HG02840 (cell line): ENCODE data around the gene DOCK1.
"Not testable (repeated sequence)": the region's sequence is repeated elsewhere in the genome, so short reads cannot be mapped to it uniquely, and the experiment has no call there.

Experiments
- ATAC-seq: cut with Tn5 transposase; IDR thresholded peaks from one replicate; pipeline ENCODE4 v1.9.1; 2021; ENCODE audit warnings: mild to moderate bottlenecking, moderate library complexity, moderate number of reproducible peaks; ENCODE audit not compliant: unreplicated experiment, low FRiP score

The DOCK1 gene

GRCh38 chr10:127291329-127291728, 386.1 kb downstream of the DOCK1 start:
- ATAC-seq = no peak

- ATAC-seq = no peak
Measured at GRCh38 chr10:127292888-127293287, 387.7 kb downstream of the DOCK1 start.

DNA sequence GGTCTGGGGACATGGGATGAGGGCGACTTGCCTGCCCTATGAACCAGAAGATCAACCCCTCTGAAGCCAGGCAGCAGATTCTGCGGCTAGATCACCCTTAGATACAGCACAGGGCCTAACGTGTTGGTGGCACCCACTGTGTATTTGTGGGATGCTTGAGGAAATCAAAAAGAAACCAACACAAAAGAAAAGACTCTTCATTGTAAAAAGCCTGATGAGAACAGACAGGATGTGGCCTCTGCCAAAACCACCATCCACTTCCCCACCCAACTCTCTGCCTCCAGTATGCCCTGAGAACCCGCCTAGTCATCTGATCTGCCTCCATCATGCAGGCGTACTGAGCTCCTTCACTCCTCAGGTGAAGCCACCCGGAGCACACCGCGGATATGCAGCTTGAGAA, 388.4 kb downstream of the DOCK1 start:
- no peak for ATAC-seq

DNA sequence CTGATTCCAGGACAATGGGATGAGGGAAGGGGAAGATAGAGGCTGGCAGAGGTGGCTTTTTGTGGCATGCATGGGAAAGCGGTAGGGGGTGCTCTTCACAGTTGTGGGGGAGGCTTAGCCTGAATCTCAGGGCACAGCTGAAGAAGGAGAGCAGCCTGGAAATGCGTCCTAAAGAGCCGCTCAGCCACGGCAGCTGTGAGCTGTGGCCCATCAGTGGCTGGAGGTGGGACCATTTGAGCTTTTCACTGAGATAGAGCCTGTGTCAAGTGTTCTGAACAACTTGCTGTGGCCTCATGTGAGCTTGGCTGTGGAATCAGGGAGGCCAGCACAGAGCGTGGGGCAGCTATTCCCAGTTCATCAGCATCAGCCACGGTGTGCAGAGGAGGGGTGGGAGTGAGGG, 391.5 kb downstream of the DOCK1 start:
- no peak for ATAC-seq

DNA sequence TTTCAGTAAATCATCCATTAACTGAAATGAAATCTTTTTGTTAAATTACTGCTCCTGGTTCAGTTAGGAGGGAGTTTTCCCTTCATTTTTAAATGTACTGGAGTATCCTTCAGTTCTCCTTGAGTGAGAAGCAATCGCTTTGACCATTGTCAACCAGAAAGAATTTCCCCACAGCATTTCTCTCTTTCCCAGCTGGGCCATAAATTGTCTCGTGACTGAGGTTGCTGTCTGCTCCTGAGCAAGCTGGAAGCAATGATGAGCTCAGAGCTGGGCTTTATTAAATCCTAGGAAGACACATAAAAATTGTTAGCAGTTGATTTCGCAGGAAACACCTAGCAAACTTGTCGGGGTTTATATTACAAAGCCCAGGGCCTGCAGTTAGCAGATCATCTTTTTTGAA, 393.2 kb downstream of the DOCK1 start:
- no peak for ATAC-seq

- not testable (repeated sequence) for ATAC-seq
Measured at GRCh38 chr10:127299192-127299591, 394.0 kb downstream of the DOCK1 start.

GRCh38 chr10:127299956-127300689, 394.9 kb downstream of the DOCK1 start:
- no peak for ATAC-seq

DNA sequence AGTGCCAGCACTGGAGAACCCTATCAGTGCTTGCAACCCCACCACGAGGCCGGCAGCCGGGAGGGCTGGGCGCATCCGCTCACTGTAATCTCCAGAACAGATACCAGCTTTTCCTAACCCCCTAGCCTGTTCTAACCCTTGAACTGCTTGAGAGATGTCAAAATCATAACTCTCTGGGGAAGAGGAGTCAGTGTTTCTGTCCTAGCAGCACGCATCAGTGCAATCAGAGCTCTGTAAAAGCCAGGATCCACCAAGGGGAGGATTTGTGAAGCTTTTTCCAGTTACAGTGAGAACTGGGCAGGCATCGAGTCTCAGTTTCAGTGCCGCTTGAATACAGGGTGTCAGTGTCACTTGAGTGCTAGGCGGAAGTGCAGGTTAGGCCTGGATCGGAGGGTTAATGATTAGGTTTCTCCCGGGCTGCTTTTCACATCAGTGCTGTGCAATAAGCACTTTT, 395.7 kb downstream of the DOCK1 start:
- no peak for ATAC-seq

DNA sequence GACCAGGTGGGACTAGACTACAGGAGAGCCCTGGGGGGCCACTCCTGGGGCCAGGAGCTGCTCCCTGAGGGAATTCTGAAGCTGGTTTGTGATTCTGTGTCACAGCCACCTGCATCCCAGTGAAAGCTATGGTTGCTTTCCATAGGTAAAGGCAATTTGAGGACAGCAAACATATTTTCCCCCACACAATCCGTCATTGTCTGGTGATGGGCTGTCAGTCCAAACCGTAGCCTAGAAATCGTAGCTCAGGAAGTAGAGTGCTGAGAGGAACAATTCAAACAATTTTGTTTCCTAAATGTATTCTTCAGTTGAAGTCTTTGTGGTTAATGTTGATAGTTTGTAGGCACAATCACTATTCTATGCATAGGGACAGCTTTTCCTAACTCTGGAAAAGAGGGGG, 397.1 kb downstream of the DOCK1 start:
- ATAC-seq = no peak

DNA sequence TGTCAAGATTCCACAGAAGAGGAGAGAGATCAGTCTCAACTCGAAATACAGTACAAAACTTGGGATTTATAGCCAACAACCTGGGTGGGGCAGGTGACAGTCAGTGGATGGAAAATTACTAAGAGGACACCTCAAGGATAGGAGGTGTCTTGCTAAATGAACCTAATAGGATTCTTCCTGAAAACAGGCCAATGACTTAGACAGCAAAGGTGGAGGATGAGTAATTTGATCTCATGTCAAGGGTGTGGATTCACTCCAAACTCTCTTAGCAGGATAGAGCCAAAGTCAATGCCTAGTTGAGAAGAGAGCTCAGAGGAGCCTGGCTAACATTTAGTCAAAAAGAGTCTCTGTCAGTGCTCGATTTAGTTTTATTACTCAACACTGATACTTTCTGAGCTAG, 397.9 kb downstream of the DOCK1 start:
- no peak for ATAC-seq

DNA sequence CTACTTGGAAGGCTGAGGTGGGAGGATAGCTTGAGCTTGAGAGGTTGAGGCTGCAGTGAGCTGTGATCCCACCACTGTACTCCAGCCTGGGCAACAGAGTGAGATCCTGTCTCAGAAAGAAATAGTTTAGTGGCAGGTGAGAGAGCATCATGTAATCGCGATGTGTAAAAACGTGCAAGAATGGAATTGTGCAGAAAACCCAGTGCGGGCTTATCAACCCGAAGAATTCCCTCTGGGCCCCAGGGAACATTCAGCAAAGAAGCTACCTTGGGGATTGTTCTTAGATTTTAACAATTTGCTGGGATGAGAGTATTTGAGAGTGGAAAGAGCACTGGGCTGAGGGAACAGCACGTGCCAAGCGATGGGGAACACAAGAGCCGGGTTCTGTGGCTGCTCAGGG, 398.5 kb downstream of the DOCK1 start:
- no peak for ATAC-seq

DNA sequence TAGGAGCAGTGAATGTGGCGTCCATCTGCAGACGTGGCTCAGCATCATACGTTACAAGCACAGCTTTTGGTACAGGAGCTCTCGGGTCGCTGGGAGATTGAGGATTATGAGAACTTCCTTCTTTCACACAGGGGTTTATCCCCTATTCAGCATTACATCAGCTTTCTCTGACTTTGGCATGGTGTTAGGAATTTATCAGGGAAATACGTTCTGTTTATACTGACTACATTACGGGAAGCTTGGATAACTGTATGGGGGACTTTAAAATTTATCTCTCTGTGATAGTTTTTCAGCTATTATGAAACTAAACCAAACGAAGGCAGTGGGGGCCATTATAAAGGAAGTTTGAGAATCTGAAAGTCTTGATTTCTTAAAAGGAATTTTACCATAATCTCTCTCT, 401.3 kb downstream of the DOCK1 start:
- no peak for ATAC-seq

- no peak for ATAC-seq
Measured at GRCh38 chr10:127307338-127307737, 402.1 kb downstream of the DOCK1 start.

GRCh38 chr10:127308031-127308430, 402.8 kb downstream of the DOCK1 start:
- no peak for ATAC-seq

DNA sequence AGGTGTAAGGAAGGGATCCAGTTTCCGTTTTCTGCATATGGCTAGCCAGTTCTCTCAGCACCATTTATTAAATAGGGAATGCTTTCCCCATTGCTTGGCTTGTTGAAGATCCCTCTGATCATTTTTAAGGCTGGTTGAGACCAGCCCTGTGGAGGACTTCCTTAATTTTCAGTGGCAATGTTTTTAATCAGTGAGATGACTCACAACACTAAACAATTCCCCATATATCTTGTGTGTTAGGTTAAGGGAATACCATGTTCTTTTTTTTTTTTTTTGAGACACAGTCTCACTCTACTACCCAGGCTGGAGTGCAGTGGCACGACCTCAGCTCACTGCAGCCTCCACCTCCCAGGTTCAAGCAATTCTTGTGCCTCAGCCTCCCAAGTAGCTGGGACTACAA, 404.4 kb downstream of the DOCK1 start:
- ATAC-seq = not testable (repeated sequence)

- no peak for ATAC-seq
Measured at GRCh38 chr10:127310430-127310829, 405.2 kb downstream of the DOCK1 start.

GRCh38 chr10:127310923-127311322, 405.7 kb downstream of the DOCK1 start:
- ATAC-seq = no peak

DNA sequence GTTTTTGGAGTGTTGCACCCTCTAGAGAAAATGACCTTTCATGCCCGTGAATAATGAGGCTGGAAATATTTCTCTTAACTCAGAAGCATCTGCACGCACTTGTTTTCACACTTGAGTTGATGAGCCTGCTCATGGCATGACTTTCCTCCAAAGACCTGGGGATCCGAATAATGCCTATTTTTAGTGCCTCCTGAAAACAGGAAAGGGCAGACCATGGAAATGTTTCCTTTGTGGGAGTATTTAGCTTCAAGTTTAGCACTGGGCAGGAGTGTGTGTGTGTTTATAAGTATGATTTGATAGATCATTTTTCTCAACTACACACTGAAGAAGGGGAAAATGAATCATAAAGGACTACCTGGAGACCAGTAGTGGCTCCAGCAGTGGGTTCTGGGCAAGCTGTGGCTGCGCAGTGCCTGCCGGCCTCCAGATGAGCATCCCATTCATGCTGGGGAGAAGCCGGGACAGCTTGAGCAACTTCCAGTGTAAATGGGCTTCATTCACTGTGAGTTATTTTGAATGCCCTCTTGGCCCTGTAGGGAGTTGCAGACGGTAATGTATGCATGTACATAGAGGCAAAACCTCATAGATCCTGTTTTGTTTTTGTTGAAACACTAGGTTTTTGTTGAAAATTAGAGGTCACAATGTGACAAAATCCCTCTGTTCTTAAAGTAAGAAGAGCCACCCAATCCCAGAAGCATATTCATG, 408.9 kb downstream of the DOCK1 start:
- ATAC-seq = no peak

GRCh38 chr10:127314797-127315196, 409.6 kb downstream of the DOCK1 start:
- ATAC-seq = no peak

GRCh38 chr10:127315888-127316287, 410.7 kb downstream of the DOCK1 start:
- ATAC-seq = no peak

- no peak for ATAC-seq
Measured at GRCh38 chr10:127318396-127318795, 413.2 kb downstream of the DOCK1 start.

DNA sequence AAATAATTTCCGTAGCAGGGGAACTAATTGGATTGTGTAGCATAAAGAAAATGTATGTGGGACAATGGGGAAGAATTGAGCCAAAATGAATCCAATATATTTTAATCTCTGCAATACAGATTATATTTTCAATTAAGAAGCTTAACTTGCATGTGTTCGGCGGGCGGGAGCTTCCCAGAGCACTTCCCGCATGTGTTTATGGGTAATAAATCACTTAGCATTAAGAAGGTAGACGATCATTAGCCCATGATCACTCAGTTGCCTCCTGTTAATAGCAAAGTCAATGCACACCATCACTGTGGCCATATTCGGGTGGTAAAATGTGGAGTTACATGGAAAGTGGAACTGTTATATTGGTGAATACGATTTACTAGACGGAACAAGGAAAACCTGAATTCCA, 414.0 kb downstream of the DOCK1 start:
- no peak for ATAC-seq
